ENCODE data around the gene CCDC12. TPM values are rescaled to one million over a fixed set of nuclear protein-coding genes. Genes with fewer than 3 reads are reported as not detected.

The CCDC12 gene
- total RNA-seq, 1 donor from 2014 or later = 22.3 TPM

GRCh38 chr3:46957092-46957820 lies 19.3 kb downstream of the CCDC12 start:
- peak; percentile 80 for DNase-seq (ENCODE audit: low read depth)

GRCh38 chr3:46955801-46956259 lies 20.7 kb downstream of the CCDC12 start:
- DNase-seq (ENCODE audit: low read depth) = peak; percentile 46

GRCh38 chr3:46955157-46955556 lies 21.4 kb downstream of the CCDC12 start:
- no peak for DNase-seq (ENCODE audit: low read depth)

- DNase-seq (ENCODE audit: low read depth) = no peak
These were observed 22.4 kb downstream of the CCDC12 start for GRCh38 chr3:46954178-46954577.

- DNase-seq (ENCODE audit: low read depth) = peak; percentile 54
These were observed 23.1 kb downstream of the CCDC12 start for GRCh38 chr3:46953234-46954010.

GRCh38 chr3:46952813-46953212 lies 23.7 kb downstream of the CCDC12 start:
- no peak for DNase-seq (ENCODE audit: low read depth)

GRCh38 chr3:46950650-46951241 lies 25.8 kb downstream of the CCDC12 start:
- DNase-seq (ENCODE audit: low read depth) = no peak

- DNase-seq (ENCODE audit: low read depth) = no peak
These were observed 26.4 kb downstream of the CCDC12 start for GRCh38 chr3:46950177-46950576.

GRCh38 chr3:46948830-46949671 lies 27.5 kb downstream of the CCDC12 start:
- no peak for DNase-seq (ENCODE audit: low read depth)

- peak; percentile 64 for DNase-seq (ENCODE audit: low read depth)
These were observed 28.4 kb downstream of the CCDC12 start for GRCh38 chr3:46947981-46948791.

- no peak for DNase-seq (ENCODE audit: low read depth)
These were observed 29.0 kb downstream of the CCDC12 start for GRCh38 chr3:46947546-46947901.

GRCh38 chr3:46946856-46947545 lies 29.5 kb downstream of the CCDC12 start:
- DNase-seq (ENCODE audit: low read depth) = peak; percentile 53

GRCh38 chr3:46946416-46946815 lies 30.1 kb downstream of the CCDC12 start:
- DNase-seq (ENCODE audit: low read depth) = peak; percentile 56

- DNase-seq (ENCODE audit: low read depth) = no peak
These were observed 32.4 kb downstream of the CCDC12 start for GRCh38 chr3:46944191-46944590.

GRCh38 chr3:46943237-46944187 lies 33.0 kb downstream of the CCDC12 start:
- peak; percentile 72 for DNase-seq (ENCODE audit: low read depth)

GRCh38 chr3:46942481-46943236 lies 33.9 kb downstream of the CCDC12 start:
- no peak for DNase-seq (ENCODE audit: low read depth)

- DNase-seq (ENCODE audit: low read depth) = no peak
These were observed 34.5 kb downstream of the CCDC12 start for GRCh38 chr3:46942076-46942475.

Measured in renal cortical epithelial cell (primary cell).